OCI-LY7 (cell line): Measurements from ENCODE around the gene PPP2R1B.

Experiments used
- EZH2phosphoT487 ChIP-seq: fragments of 200-600 bp; sonication (generic); IDR thresholded peaks from 2 replicates; pipeline ENCODE4 v1.6.1; 2018; ENCODE audit warnings: low read depth, borderline replicate concordance, mild to moderate bottlenecking, mixed run types, antibody characterized with exemption, low read length, moderate library complexity, mixed read lengths
- TF ChIP-seq, protein P1 (sequence below): fragments of 200-600 bp; sonication (generic); conservative IDR thresholded peaks from 2 replicates; pipeline ENCODE4 v1.5.1; 2014; ENCODE audit warnings: mild to moderate bottlenecking, antibody characterized with exemption, low read length, moderate library complexity, mixed read lengths

DNA sequence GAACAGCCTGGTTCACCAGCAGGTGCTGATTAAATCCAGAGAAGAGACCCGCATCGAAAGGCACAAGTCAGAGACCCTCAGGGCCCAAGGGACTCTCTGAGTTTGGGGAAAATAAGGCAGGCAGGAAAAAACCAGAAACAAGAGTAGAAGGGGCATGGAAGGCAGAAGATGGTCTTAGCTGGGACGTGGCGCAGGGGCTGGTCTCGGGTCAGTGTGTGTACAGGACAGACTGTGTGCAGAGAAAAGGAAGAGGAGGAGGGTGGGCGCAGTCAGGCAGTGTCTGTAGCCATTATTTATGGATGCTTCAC, 31.3 kb downstream of the PPP2R1B start:
- TF ChIP-seq, protein P1, sequence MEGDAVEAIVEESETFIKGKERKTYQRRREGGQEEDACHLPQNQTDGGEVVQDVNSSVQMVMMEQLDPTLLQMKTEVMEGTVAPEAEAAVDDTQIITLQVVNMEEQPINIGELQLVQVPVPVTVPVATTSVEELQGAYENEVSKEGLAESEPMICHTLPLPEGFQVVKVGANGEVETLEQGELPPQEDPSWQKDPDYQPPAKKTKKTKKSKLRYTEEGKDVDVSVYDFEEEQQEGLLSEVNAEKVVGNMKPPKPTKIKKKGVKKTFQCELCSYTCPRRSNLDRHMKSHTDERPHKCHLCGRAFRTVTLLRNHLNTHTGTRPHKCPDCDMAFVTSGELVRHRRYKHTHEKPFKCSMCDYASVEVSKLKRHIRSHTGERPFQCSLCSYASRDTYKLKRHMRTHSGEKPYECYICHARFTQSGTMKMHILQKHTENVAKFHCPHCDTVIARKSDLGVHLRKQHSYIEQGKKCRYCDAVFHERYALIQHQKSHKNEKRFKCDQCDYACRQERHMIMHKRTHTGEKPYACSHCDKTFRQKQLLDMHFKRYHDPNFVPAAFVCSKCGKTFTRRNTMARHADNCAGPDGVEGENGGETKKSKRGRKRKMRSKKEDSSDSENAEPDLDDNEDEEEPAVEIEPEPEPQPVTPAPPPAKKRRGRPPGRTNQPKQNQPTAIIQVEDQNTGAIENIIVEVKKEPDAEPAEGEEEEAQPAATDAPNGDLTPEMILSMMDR: no peak
- TF ChIP-seq EZH2phosphoT487: no peak
